HepG2 (cell line): ENCODE results near the gene TMOD3. TPM values are rescaled to one million over a fixed set of nuclear protein-coding genes. Genes with fewer than 3 reads are reported as not detected.

Source experiments
- ATAC-seq: fragments of 200-7000 bp; cut with Tn5 transposase; 3 replicates; pipeline ENCODE4 v1.9.1; 2020; ENCODE audit warnings: mild to moderate bottlenecking, moderate library complexity
- BruUV-seq: library from RNA; stranded (reverse); fragments of 400-500 nt; replicated peaks from 2 replicates; lab custom pipeline; 2021; lab: Mats Ljungman, UMichigan
- CTCF ChIA-PET: fragments of 300-600 bp; formaldehyde crosslinking; extraction: SDS; loops from one replicate; lab custom pipeline; 2021; ENCODE audit warnings: low total read pairs, inconsistent platforms, low intra/inter-chr PET ratio; lab: Yijun Ruan, JAX
- POLR2A ChIA-PET: fragments of 350-600 bp; sonication (Branson Sonifier 250); formaldehyde crosslinking; loops from one replicate; lab custom pipeline; 2020; ENCODE audit warnings: antibody characterized with exemption, inconsistent platforms; lab: Yijun Ruan, JAX
- DNase-seq: peaks from one replicate; pipeline ENCODE4 v3.0.0-alpha.2; 2015; ENCODE audit warnings: low spot score
- FAIRE-seq: peaks from 3 replicates; lab custom pipeline; 2011; peaks lifted over from hg19 to GRCh38; lab: Jason Lieb, UNC
- H2AFZ ChIP-seq: one replicate; pipeline ENCODE4 v1.6.1; 2011; ENCODE audit warnings: low read length, inconsistent platforms
- H3K27ac ChIP-seq: fragments of 300-600 bp; 3 replicates; pipeline ENCODE4 v1.8.0; 2011; ENCODE audit warnings: mixed run types, mild to moderate bottlenecking, mixed read lengths, low read length, inconsistent platforms; ENCODE audit not compliant: insufficient read depth; ENCODE audit errors: extremely low read length
- H3K27me3 ChIP-seq, 2 experiments: fragments of 200-600 bp in 1 of 2; 2 replicates in 1 of 2; 3 replicates in 1 of 2; pipeline versions ENCODE4 v1.6.0 to v1.8.0; 2011; ENCODE audit warnings: low read length in 2 of 2, mild to moderate bottlenecking in 2 of 2, moderate library complexity in 2 of 2, inconsistent platforms in 1 of 2; ENCODE audit not compliant: insufficient read depth in 2 of 2, control insufficient read depth in 1 of 2
- H3K36me3 ChIP-seq, 2 experiments: fragments of 200-600 bp in 1 of 2; replicated peaks in 1 of 2; 2 replicates in 1 of 2; 3 replicates in 1 of 2; pipeline versions ENCODE4 v1.5.1 to v1.8.0; 2011; ENCODE audit warnings: low read length in 2 of 2, inconsistent platforms in 1 of 2; ENCODE audit not compliant: insufficient read depth in 2 of 2, control insufficient read depth in 1 of 2
- H3K4me1 ChIP-seq: 2 replicates; pipeline ENCODE4 v1.5.1; 2012; ENCODE audit warnings: low read length, inconsistent platforms; ENCODE audit not compliant: insufficient read depth
- H3K4me2 ChIP-seq: 2 replicates; pipeline ENCODE4 v1.6.0; 2011; ENCODE audit warnings: low read depth, low read length, inconsistent platforms
- H3K4me3 ChIP-seq, 3 experiments: fragments of 200-600 bp in 1 of 3; sonication (generic), shearing (Covaris generic) in 1 of 3; replicated peaks in 1 of 3; 2 replicates each; pipeline ENCODE4 v1.5.1; 2011 to 2016; ENCODE audit warnings: low read length in 3 of 3, inconsistent platforms in 2 of 3, low read depth in 2 of 3, mild to moderate bottlenecking in 2 of 3, control low read depth in 1 of 3, mixed read lengths in 1 of 3; ENCODE audit not compliant: insufficient read depth in 1 of 3
- H3K79me2 ChIP-seq: one replicate; pipeline ENCODE4 v1.6.1; 2011; ENCODE audit warnings: low read length, inconsistent platforms; ENCODE audit not compliant: insufficient read depth
- H3K9ac ChIP-seq: 2 replicates; pipeline ENCODE4 v1.6.0; 2011; ENCODE audit warnings: mild to moderate bottlenecking, low read depth, low read length, inconsistent platforms; ENCODE audit not compliant: insufficient read depth
- H3K9me3 ChIP-seq: 2 replicates; pipeline ENCODE4 v1.5.1; 2012; ENCODE audit warnings: mild to moderate bottlenecking, low read length
- H4K20me1 ChIP-seq: 2 replicates; pipeline ENCODE4 v1.6.0; 2011; ENCODE audit warnings: inconsistent platforms, mild to moderate bottlenecking, low read length, moderate library complexity; ENCODE audit not compliant: insufficient read depth
- DRAP1 ChIP-seq: IDR thresholded peaks from 2 replicates; pipeline ENCODE4 v1.6.1; 2016; ENCODE audit warnings: missing genetic modification reagents, missing compliant biosample characterization
- FOXC1 ChIP-seq: sonication (generic); formaldehyde crosslinking; IDR thresholded peaks from 2 replicates; pipeline ENCODE4 v1.8.0; 2022; ENCODE audit warnings: mild to moderate bottlenecking, missing genetic modification reagents, borderline replicate concordance
- HNRNPLL ChIP-seq: fragments of 200-400 bp; formaldehyde crosslinking; IDR thresholded peaks from 2 replicates; pipeline ENCODE4 v1.6.1; 2017; ENCODE audit warnings: mild to moderate bottlenecking, low read depth, low read length; ENCODE audit not compliant: poor library complexity, severe bottlenecking
- ISX ChIP-seq: sonication (generic); formaldehyde crosslinking; conservative IDR thresholded peaks from 2 replicates; pipeline ENCODE4 v1.5.0; 2020; ENCODE audit warnings: missing genetic modification reagents
- NCOA2 ChIP-seq: sonication (generic); formaldehyde crosslinking; IDR thresholded peaks from 2 replicates; pipeline ENCODE4 v1.8.0; 2022; ENCODE audit warnings: inconsistent platforms
- STAG1 ChIP-seq: sonication (generic); formaldehyde crosslinking; IDR thresholded peaks from 2 replicates; pipeline ENCODE4 v1.4.0; 2020; ENCODE audit warnings: missing genetic modification reagents
- ZNF251 ChIP-seq: sonication (generic); formaldehyde crosslinking; IDR thresholded peaks from 2 replicates; pipeline ENCODE4 v1.9.0; 2021; ENCODE audit warnings: mild to moderate bottlenecking, missing genetic modification reagents
- ZNF431 ChIP-seq: sonication (generic); formaldehyde crosslinking; IDR thresholded peaks from 2 replicates; pipeline ENCODE4 v1.9.0; 2022; ENCODE audit warnings: missing genetic modification reagents, low read depth, mild to moderate bottlenecking, borderline replicate concordance
- ZNF616 ChIP-seq: sonication (generic); formaldehyde crosslinking; IDR thresholded peaks from 2 replicates; pipeline ENCODE4 v1.5.0; 2020; ENCODE audit warnings: low read depth, mild to moderate bottlenecking, missing genetic modification reagents
- WGBS: methylation state at CpG from one replicate; pipeline ENCODE4 v1.1.6; 2017; ENCODE audit warnings: low lambda C conversion rate; 5-methylcytosine and 5-hydroxymethylcytosine counted together
- in situ Hi-C: cut with HindIII; loops from 2 replicates; pipeline ENCODE4 v1.10.0; 2017; ENCODE audit warnings: low pct_unique_long_range_greater_than_20kb; ENCODE audit not compliant: extremely low pct_ligation_motif_present
- intact Hi-C: fragments of 100-400 bp; cut with micrococcal nuclease; formaldehyde crosslinking; loops from one replicate; pipeline ENCODE4 v1.10.0; 2022; ENCODE audit not compliant: unreplicated experiment
- polyA plus RNA-seq, 8 experiments: library from polyadenylated mRNA; depleted of rRNA in 3 of 8; stranded (reverse) in 7 of 8; unstranded in 1 of 8; fragments of >200 nt; fragmentation: Illumina TruSeq in 4 of 8; extraction: Trizol in 4 of 8; gene quantifications; 2 replicates each; pipeline versions ENCODE4 v1.2.1 to v1.2.3, GENCODE V29; 2011 to 2016; ENCODE audit warnings: low read depth in 4 of 8, missing spikeins in 1 of 8, mixed read lengths in 1 of 8; ENCODE audit not compliant: insufficient read depth in 1 of 8
- total RNA-seq, 5 experiments: library from RNA; depleted of rRNA; stranded (reverse); fragments of >200 nt; fragmentation: Illumina TruSeq; extraction: Trizol; gene quantifications; 2 replicates each; pipeline ENCODE4 v1.2.3, GENCODE V29; 2016; ENCODE audit warnings: low read depth in 1 of 5
- TF ChIP-seq, protein P1 (sequence below): sonication (generic); formaldehyde crosslinking; IDR thresholded peaks from 2 replicates; pipeline ENCODE4 v1.4.0; 2020; ENCODE audit warnings: mild to moderate bottlenecking, missing genetic modification reagents
- TF ChIP-seq, protein P2 (sequence below): sonication (generic); formaldehyde crosslinking; IDR thresholded peaks from 2 replicates; pipeline ENCODE4 v1.5.0; 2020; ENCODE audit warnings: mild to moderate bottlenecking, missing genetic modification reagents, borderline replicate concordance
- TF ChIP-seq, protein P3 (sequence below): sonication (generic); formaldehyde crosslinking; IDR thresholded peaks from 2 replicates; pipeline ENCODE4 v1.4.0; 2020; ENCODE audit warnings: missing genetic modification reagents, borderline replicate concordance

The TMOD3 gene
- total and polyA plus RNA-seq, 2 of the 13 experiments (the other 11 are each of a cell fraction or from before 2014, with no cell fraction given): 5.1 to 23.2 TPM

DNA sequence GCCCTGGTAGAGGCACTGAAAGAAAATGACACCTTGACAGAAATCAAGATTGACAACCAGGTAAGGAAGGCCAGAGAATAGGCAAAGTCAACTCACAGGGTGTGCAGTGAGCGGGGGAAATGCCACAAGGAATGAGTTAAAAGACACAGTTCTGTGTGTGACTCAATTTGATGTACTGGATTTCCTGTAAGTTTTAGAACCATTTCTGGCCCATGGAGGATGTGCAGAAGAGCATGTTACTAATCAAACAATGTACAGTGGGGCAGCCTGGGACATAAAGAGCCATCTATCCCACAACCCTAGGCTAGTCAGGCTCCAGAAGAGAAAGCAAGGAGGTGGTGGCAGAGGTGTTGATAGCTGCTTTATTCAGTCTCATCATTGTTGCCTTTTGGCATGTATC, 31.2 kb upstream of the TMOD3 start:
- in situ Hi-C loops: no loop called here
- no peak overlapping the region for H3K27ac ChIP-seq
- TF ChIP-seq ZNF616 (CRISPR knock-in tag) (no peak), ZNF431 (CRISPR knock-in tag) (no peak), ISX (no peak), DRAP1 (CRISPR knock-in tag) (no peak), HNRNPLL (no peak), ZNF251 (CRISPR knock-in tag) (no peak), STAG1 (CRISPR knock-in tag) (no peak), NCOA2 (CRISPR knock-in tag) (no peak), FOXC1 (CRISPR knock-in tag) (no peak)
- TF ChIP-seq, protein P1, sequence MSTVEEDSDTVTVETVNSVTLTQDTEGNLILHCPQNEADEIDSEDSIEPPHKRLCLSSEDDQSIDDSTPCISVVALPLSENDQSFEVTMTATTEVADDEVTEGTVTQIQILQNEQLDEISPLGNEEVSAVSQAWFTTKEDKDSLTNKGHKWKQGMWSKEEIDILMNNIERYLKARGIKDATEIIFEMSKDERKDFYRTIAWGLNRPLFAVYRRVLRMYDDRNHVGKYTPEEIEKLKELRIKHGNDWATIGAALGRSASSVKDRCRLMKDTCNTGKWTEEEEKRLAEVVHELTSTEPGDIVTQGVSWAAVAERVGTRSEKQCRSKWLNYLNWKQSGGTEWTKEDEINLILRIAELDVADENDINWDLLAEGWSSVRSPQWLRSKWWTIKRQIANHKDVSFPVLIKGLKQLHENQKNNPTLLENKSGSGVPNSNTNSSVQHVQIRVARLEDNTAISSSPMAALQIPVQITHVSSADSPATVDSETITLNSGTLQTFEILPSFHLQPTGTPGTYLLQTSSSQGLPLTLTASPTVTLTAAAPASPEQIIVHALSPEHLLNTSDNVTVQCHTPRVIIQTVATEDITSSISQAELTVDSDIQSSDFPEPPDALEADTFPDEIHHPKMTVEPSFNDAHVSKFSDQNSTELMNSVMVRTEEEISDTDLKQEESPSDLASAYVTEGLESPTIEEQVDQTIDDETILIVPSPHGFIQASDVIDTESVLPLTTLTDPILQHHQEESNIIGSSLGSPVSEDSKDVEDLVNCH: no peak
- TF ChIP-seq, protein P2, sequence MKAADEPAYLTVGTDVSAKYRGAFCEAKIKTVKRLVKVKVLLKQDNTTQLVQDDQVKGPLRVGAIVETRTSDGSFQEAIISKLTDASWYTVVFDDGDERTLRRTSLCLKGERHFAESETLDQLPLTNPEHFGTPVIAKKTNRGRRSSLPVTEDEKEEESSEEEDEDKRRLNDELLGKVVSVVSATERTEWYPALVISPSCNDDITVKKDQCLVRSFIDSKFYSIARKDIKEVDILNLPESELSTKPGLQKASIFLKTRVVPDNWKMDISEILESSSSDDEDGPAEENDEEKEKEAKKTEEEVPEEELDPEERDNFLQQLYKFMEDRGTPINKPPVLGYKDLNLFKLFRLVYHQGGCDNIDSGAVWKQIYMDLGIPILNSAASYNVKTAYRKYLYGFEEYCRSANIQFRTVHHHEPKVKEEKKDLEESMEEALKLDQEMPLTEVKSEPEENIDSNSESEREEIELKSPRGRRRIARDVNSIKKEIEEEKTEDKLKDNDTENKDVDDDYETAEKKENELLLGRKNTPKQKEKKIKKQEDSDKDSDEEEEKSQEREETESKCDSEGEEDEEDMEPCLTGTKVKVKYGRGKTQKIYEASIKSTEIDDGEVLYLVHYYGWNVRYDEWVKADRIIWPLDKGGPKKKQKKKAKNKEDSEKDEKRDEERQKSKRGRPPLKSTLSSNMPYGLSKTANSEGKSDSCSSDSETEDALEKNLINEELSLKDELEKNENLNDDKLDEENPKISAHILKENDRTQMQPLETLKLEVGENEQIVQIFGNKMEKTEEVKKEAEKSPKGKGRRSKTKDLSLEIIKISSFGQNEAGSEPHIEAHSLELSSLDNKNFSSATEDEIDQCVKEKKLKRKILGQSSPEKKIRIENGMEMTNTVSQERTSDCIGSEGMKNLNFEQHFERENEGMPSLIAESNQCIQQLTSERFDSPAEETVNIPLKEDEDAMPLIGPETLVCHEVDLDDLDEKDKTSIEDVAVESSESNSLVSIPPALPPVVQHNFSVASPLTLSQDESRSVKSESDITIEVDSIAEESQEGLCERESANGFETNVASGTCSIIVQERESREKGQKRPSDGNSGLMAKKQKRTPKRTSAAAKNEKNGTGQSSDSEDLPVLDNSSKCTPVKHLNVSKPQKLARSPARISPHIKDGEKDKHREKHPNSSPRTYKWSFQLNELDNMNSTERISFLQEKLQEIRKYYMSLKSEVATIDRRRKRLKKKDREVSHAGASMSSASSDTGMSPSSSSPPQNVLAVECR (CRISPR knock-in tag): no peak
- TF ChIP-seq, protein P3, sequence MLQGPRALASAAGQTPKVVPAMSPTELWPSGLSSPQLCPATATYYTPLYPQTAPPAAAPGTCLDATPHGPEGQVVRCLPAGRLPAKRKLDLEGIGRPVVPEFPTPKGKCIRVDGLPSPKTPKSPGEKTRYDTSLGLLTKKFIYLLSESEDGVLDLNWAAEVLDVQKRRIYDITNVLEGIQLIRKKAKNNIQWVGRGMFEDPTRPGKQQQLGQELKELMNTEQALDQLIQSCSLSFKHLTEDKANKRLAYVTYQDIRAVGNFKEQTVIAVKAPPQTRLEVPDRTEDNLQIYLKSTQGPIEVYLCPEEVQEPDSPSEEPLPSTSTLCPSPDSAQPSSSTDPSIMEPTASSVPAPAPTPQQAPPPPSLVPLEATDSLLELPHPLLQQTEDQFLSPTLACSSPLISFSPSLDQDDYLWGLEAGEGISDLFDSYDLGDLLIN: no peak

More for the DNA sequence above, 31.2 kb upstream of the TMOD3 start:
- Histone ChIP-seq H3K4me2 (no peak overlapping the region), H3K9ac (no peak overlapping the region), H3K27me3 (peaks cover 0 to 2% of the 10 kb centered on the region in 2 experiments; a peak in 2 of 5 replicates), H2AFZ (no peak overlapping the region), H3K9me3 (no peaks in the 10 kb centered on the region), H3K4me3 (no peak overlapping the region), H3K4me1 (peaks cover 8% of the 10 kb centered on the region), H3K36me3 (no peaks in the 10 kb centered on the region), H4K20me1 (no peaks in the 10 kb centered on the region), H3K79me2 (no peaks in the 10 kb centered on the region)
- intact Hi-C loops: no loop called here
- DNase-seq (no peak), ATAC-seq (no peak), FAIRE-seq (no peak)
- 95% methylated on average over 1 of the region's 1 CpG for WGBS
- no TSS peak for BruUV-seq
- POLR2A ChIA-PET: no interaction called here
- CTCF ChIA-PET: no interaction called here
